Type B pancreatic cell (in vitro differentiated cells): ENCODE measurements around the gene MTURN. TPM values are rescaled to one million over a fixed set of nuclear protein-coding genes. Genes with fewer than 3 reads are reported as not detected.

Experiments
- DNase-seq: peaks from one replicate; pipeline ENCODE4 v3.0.0; 2021; ENCODE audit warnings: mixed read lengths; ENCODE audit not compliant: unreplicated experiment; ENCODE audit errors: extremely low spot score
- H3K27ac Mint-ChIP-seq: 2 replicates; pipeline ENCODE4 v1.8.0; 2021; ENCODE audit warnings: mild to moderate bottlenecking, mixed read lengths
- H3K27me3 Mint-ChIP-seq: 2 replicates; pipeline ENCODE4 v1.8.0; 2021; ENCODE audit warnings: mixed read lengths
- H3K36me3 Mint-ChIP-seq: 2 replicates; pipeline ENCODE4 v1.8.0; 2021; ENCODE audit warnings: mixed read lengths
- H3K4me1 Mint-ChIP-seq: one replicate; pipeline ENCODE4 v1.8.0; 2021; ENCODE audit warnings: mixed read lengths; ENCODE audit not compliant: unreplicated experiment
- H3K4me3 Mint-ChIP-seq: 2 replicates; pipeline ENCODE4 v1.8.0; 2021; ENCODE audit warnings: mild to moderate bottlenecking, mixed read lengths
- H3K9me3 Mint-ChIP-seq: 2 replicates; pipeline ENCODE4 v1.8.0; 2021; ENCODE audit warnings: mixed read lengths
- total RNA-seq: library from RNA; stranded (reverse); gene quantifications from 2 replicates; pipeline ENCODE4 v1.2.1, GENCODE V29; 2021; ENCODE audit warnings: low replicate concordance
- TF ChIP-seq, protein P1 (sequence below): fragments of 200-600 bp; sonication (generic); conservative IDR thresholded peaks from 2 replicates; pipeline ENCODE4 v1.5.0; 2021; ENCODE audit warnings: antibody characterized with exemption, mild to moderate bottlenecking

Gene MTURN
- total RNA-seq, 1 donor from 2014 or later, result 23.3 TPM

GRCh38 chr7:30166841-30167235 is 32.1 kb downstream of the MTURN start:
- H3K27ac Mint-ChIP-seq, result peak overlapping the region; percentile 92
- peaks cover 54% of the 10 kb centered on the region for H3K4me1 Mint-ChIP-seq
- H3K4me3 Mint-ChIP-seq, result peak overlapping the region; percentile 31
- DNase-seq, result no peak
- no peaks in the 10 kb centered on the region for H3K9me3 Mint-ChIP-seq
- no peaks in the 10 kb centered on the region for H3K36me3 Mint-ChIP-seq
- H3K27me3 Mint-ChIP-seq, result no peaks in the 10 kb centered on the region
- TF ChIP-seq, protein P1, sequence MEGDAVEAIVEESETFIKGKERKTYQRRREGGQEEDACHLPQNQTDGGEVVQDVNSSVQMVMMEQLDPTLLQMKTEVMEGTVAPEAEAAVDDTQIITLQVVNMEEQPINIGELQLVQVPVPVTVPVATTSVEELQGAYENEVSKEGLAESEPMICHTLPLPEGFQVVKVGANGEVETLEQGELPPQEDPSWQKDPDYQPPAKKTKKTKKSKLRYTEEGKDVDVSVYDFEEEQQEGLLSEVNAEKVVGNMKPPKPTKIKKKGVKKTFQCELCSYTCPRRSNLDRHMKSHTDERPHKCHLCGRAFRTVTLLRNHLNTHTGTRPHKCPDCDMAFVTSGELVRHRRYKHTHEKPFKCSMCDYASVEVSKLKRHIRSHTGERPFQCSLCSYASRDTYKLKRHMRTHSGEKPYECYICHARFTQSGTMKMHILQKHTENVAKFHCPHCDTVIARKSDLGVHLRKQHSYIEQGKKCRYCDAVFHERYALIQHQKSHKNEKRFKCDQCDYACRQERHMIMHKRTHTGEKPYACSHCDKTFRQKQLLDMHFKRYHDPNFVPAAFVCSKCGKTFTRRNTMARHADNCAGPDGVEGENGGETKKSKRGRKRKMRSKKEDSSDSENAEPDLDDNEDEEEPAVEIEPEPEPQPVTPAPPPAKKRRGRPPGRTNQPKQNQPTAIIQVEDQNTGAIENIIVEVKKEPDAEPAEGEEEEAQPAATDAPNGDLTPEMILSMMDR, result no peak

DNA sequence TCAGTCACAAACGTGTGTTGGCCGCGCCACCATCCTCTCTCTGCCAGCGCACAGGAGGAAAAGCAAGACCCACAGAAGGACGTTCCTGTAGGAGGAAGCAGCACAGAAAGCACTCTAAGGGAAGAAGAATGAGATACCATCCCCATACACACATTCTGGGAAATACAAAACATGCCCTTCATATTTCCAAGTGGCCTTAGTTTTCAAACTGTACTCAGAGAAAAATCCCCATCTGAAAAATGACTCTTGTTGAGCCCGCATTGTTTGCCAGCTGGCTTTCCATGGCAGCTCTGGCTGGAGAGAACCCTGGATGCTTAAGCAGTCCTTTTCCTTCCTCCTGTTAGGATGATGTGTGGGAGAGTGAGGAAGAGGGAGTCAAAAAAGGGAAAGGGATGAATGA is 33.1 kb downstream of the MTURN start:
- H3K9me3 Mint-ChIP-seq, result no peaks in the 10 kb centered on the region
- H3K36me3 Mint-ChIP-seq, result no peaks in the 10 kb centered on the region
- peaks cover 54% of the 10 kb centered on the region for H3K4me1 Mint-ChIP-seq
- H3K27me3 Mint-ChIP-seq, result no peaks in the 10 kb centered on the region
- TF ChIP-seq, protein P1, result no peak
- DNase-seq, result no peak
- H3K4me3 Mint-ChIP-seq, result no peak overlapping the region
- H3K27ac Mint-ChIP-seq, result no peak overlapping the region

DNA sequence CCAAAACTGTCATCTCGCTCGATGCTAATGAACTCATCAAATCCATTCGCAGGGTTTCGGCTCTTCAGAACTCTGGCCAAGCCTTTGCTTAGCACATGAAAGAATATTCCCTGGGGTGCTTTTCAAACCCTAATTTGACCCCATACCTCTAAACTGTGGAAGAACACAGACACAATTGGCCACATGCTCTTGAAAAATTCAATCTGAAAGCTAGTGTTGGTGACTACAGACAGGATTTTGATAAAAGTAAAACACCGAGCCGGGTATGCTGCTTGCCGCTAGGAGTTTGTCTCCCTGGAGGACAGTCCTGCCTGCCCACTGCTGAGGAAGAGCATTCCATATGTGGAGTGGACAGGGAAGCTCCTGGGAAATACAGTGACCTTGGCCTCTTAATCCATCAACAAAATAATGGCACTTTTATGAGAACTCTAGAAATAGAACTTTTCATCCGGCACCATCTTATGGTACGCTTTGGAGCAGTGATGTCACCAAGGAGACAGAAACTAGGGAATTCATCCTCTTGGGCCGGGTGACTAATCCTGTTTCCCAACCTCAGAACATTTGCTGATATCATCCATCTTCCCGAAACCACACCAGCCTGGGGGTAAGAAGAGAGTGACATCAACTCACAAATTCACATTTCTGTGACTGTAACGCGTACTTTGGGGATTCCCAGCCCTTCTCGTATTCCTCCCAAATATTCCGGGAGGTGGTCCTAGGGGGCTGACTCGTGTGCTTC is 34.2 kb downstream of the MTURN start:
- Mint-ChIP-seq H3K27me3 (no peaks in the 10 kb centered on the region), H3K27ac (peak overlapping the region; percentile 58), H3K4me3 (peak overlapping the region; percentile 28), H3K9me3 (no peaks in the 10 kb centered on the region), H3K4me1 (peaks cover 49% of the 10 kb centered on the region), H3K36me3 (no peaks in the 10 kb centered on the region)
- DNase-seq, result no peak
- TF ChIP-seq, protein P1, result no peak

DNA sequence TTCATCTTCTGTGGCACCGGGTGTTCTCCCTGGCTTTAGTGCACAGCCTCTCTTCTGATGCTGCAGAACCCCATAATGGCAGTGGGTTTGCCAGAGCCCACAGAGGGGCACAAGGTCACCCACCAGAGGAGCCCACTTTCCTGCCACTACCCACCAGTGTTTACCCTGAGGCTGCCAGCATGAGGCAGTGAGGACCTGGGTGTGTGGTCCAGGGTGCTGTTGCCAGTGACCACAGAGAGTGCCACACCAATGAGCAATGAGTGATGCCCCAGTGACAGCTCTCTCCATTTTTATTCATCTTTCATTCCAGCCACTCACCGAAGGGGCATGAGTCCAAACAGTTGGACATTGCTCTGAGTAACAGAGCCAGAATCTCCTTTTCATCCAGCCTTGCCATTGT is 34.8 kb downstream of the MTURN start:
- H3K4me1 Mint-ChIP-seq, result peaks cover 43% of the 10 kb centered on the region
- TF ChIP-seq, protein P1, result no peak
- DNase-seq, result no peak

GRCh38 chr7:30170476-30171205 is 35.9 kb downstream of the MTURN start:
- TF ChIP-seq, protein P1, result no peak
- no peak for DNase-seq
- Mint-ChIP-seq H3K27ac (no peak overlapping the region), H3K4me3 (no peak overlapping the region), H3K9me3 (no peaks in the 10 kb centered on the region), H3K4me1 (peaks cover 41% of the 10 kb centered on the region), H3K36me3 (no peaks in the 10 kb centered on the region), H3K27me3 (no peaks in the 10 kb centered on the region)

More for the DNA sequence above, 34.8 kb downstream of the MTURN start:
- no peaks in the 10 kb centered on the region for H3K36me3 Mint-ChIP-seq
- no peaks in the 10 kb centered on the region for H3K9me3 Mint-ChIP-seq
- H3K27me3 Mint-ChIP-seq, result no peaks in the 10 kb centered on the region
- no peak overlapping the region for H3K27ac Mint-ChIP-seq
- H3K4me3 Mint-ChIP-seq, result no peak overlapping the region
